ENCODE measurements around the gene E2F1.
"Not testable (repeated sequence)": the region's sequence is repeated elsewhere in the genome, so short reads cannot be mapped to it uniquely, and the experiment has no call there.

The E2F1 gene

DNA sequence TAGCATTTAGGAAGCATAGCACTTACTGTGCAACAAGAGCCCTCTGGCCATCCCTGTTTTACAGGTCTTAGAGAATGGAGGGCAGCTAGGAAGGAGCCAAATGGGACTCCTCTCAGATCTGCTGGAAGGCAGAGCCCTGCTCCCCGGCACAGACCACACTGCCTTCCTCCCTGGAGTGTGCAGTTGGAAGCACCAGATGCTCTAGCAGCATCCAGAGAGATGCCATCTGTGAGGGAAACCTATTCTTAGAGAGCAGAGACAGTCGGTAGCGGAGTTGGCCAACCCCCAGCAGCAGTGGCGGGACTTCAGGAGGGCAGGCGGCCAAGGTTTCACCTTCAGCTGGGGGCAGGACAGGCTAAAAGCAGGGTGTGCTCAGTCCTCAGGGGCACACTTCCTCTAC is 16.7 kb upstream of the E2F1 start:
- TF ChIP-seq CTCF (IDR thresholded peaks at IDR 0.05; ENCODE audit: insufficient read depth, low read depth, low read length, missing control alignments): no peak
- DNase-seq (ENCODE audit: low read depth): no peak

GRCh38 chr20:33701629-33702450 is 15.7 kb upstream of the E2F1 start:
- no peak for TF ChIP-seq CTCF (IDR thresholded peaks at IDR 0.05; ENCODE audit: insufficient read depth, low read depth, low read length, missing control alignments)
- no peak for DNase-seq (ENCODE audit: low read depth)
- no peak overlapping the region for H3K4me3 ChIP-seq (ENCODE audit: low read length)

More for the DNA sequence above, 16.7 kb upstream of the E2F1 start:
- H3K4me3 ChIP-seq (ENCODE audit: low read length): no peak overlapping the region

DNA sequence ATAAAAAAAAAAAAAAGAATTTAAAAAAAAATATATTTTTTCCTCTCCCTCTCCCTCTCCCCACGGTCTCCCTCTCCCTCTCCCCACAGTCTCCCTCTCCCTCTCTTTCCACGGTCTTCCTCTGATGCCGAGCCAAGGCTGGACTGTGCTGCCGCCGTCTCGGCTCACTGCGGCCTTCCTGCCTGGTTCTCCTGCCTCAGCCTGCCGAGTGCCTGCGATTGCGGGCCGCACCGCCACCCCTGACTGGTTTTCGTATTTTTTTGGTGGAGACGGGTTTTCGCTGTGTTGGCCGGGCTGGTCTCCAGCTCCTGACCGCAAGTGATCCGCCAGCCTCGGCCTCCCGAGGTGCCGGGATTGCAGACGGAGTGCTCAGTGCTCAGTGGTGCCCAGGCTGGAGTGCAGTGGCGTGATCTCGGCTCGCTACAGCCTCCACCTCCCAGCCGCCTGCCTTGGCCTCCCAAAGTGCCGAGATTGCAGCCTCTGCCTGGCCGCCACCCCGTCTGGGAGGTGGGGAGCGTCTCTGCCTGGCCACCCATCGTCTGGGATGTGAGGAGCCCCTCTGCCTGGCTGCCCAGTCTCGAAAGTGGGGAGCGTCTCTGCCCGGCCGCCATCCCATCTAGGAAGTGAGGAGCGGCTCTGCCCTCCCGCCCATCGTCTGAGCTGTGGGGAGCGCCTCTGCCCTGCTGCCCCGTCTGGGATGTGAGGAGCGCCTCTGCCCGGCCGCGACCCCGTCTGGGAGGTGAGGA is 14.7 kb upstream of the E2F1 start:
- H3K4me3 ChIP-seq (ENCODE audit: low read length): not testable (repeated sequence)

DNA sequence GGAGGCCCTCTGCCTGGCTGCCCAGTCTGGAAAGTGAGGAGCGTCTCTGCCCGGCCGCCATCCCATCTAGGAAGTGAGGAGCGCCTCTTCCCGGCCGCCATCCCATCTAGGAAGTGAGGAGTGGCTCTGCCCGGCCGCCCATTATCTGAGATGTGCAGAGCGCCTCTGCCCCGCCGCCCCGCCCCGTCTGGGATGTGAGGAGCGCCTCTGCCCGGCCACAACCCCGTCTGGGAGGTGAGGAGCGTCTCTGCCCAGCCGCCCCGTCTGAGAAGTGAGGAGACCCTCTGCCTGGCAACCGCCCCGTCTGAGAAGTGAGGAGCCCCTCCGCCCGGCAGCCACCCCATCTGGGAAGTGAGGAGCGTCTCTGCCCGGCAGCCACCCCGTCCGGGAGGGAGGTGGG is 12.8 kb upstream of the E2F1 start:
- H3K4me3 ChIP-seq (ENCODE audit: low read length); DNase-seq (ENCODE audit: low read depth): not testable (repeated sequence)

More for the DNA sequence above, 14.7 kb upstream of the E2F1 start:
- not testable (repeated sequence) for DNase-seq (ENCODE audit: low read depth)

GRCh38 chr20:33697129-33697528 is 10.9 kb upstream of the E2F1 start:
- no peak for TF ChIP-seq CTCF (IDR thresholded peaks at IDR 0.05; ENCODE audit: insufficient read depth, low read depth, low read length, missing control alignments)
- no peak overlapping the region for H3K4me3 ChIP-seq (ENCODE audit: low read length)
- no peak for DNase-seq (ENCODE audit: low read depth)

GRCh38 chr20:33696448-33696847 is 10.3 kb upstream of the E2F1 start:
- no peak for DNase-seq (ENCODE audit: low read depth)
- TF ChIP-seq CTCF (IDR thresholded peaks at IDR 0.05; ENCODE audit: insufficient read depth, low read depth, low read length, missing control alignments): no peak
- H3K4me3 ChIP-seq (ENCODE audit: low read length): no peak overlapping the region

DNA sequence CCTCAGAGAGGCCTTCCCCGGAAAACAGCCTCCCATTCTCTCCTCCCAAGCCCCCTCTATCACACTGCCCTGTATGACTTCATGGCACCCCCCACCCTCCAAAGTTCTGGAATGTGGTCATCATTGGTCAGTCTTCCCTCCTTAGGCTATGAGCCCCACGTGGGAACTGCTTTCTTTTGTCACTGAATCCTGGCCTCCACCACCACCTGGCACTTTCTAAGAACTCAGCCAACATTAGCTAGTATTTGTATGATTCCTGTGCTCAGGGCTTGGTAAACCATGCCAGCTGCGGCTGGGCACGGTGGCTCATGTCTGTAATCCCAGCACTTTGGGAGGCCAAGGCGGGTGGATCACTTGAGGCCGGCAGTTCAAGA is 8.4 kb upstream of the E2F1 start:
- no peak for DNase-seq (ENCODE audit: low read depth)
- no peak overlapping the region for H3K4me3 ChIP-seq (ENCODE audit: low read length)
- TF ChIP-seq CTCF (IDR thresholded peaks at IDR 0.05; ENCODE audit: insufficient read depth, low read depth, low read length, missing control alignments): no peak
